Heart right ventricle (tissue), 16 donors: Measurements from ENCODE around the gene PLEKHA8. TPM values are rescaled to one million over a fixed set of nuclear protein-coding genes. Genes with fewer than 3 reads are reported as not detected.
"Not testable (repeated sequence)": the region's sequence is repeated elsewhere in the genome, so short reads cannot be mapped to it uniquely, and the experiment has no call there.

ENCODE experiments used
- ATAC-seq, 8 donors: fragments of 200-7000 bp; cut with Tn5 transposase; one replicate each; pipeline ENCODE4 v1.9.1; 2020; ENCODE audit warnings: mild to moderate bottlenecking in 8 of 8, moderate library complexity in 8 of 8, moderate number of reproducible peaks in 1 of 8
- DNase-seq, 2 donors: peaks; one replicate each; pipeline ENCODE4 v3.0.0-alpha.2; 2020
- H3K27ac ChIP-seq, 10 donors: fragments of 200-600 bp; sonication (generic) in 2 of 10; one replicate each; pipeline versions ENCODE4 v1.5.0 to v1.8.0; 2020 to 2022; ENCODE audit warnings: mild to moderate bottlenecking in 3 of 10
- H3K27me3 ChIP-seq, 7 donors: fragments of 200-600 bp; one replicate each; pipeline ENCODE4 v1.8.0; 2021 to 2022; ENCODE audit warnings: mild to moderate bottlenecking in 2 of 7
- H3K36me3 ChIP-seq, 9 donors: fragments of 200-600 bp; sonication (generic) in 1 of 9; one replicate each; pipeline versions ENCODE4 v1.5.0 to v1.8.0; 2020 to 2022; ENCODE audit warnings: mild to moderate bottlenecking in 2 of 9
- H3K4me1 ChIP-seq, 9 donors: fragments of 200-600 bp; sonication (generic) in 1 of 9; one replicate each; pipeline versions ENCODE4 v1.5.0 to v1.8.0; 2020 to 2022; ENCODE audit warnings: mild to moderate bottlenecking in 4 of 9
- H3K4me3 ChIP-seq, 10 donors: fragments of 200-600 bp; sonication (generic) in 2 of 10; one replicate each; pipeline versions ENCODE4 v1.5.0 to v1.8.0; 2020 to 2022; ENCODE audit warnings: mild to moderate bottlenecking in 7 of 10, moderate library complexity in 2 of 10
- H3K9me3 ChIP-seq, 11 donors: fragments of 200-600 bp in 10 of 11; sonication (generic) in 2 of 11; one replicate each; pipeline versions ENCODE4 v1.5.0 to v1.8.0; 2013 to 2022; ENCODE audit warnings: mild to moderate bottlenecking in 2 of 11, control low read depth in 1 of 11, moderate library complexity in 1 of 11
- WGBS, 2 donors: extraction: QIAGEN DNeasy Blood & Tissue Kit; methylation state at CpG; one replicate each; pipeline ENCODE4 v1.1.7; 2013; ENCODE audit warnings: inconsistent platforms in 1 of 2; 5-methylcytosine and 5-hydroxymethylcytosine counted together
- intact Hi-C, 10 donors: fragments of 100-400 bp; cut with DNase I; formaldehyde crosslinking; loops; one replicate each; pipeline versions ENCODE4 v1.11.1 to v1.14.2; 2022
- polyA plus RNA-seq, 2 donors: library from polyadenylated mRNA; stranded (reverse); fragments of 200-250 nt; gene quantifications; one replicate each; pipeline ENCODE4 v1.2.3, GENCODE V29; 2013
- total RNA-seq, 10 donors: library from RNA; stranded (reverse); fragmentation: NEBNext Ultra II Directional in 3 of 10; extraction: Animal tissue kit (Norgen Biotek cat#: 25700) in 3 of 10; gene quantifications; one replicate each; pipeline versions ENCODE4 v1.2.1 to v1.2.4, GENCODE V29; 2021 to 2023
- TF ChIP-seq, protein P1 (sequence below), 9 donors: fragments of 200-600 bp; sonication (generic) in 2 of 9; IDR thresholded peaks; one replicate each; pipeline versions ENCODE4 v1.5.0 to v1.8.0; 2021 to 2022; ENCODE audit warnings: antibody characterized with exemption in 9 of 9, mild to moderate bottlenecking in 5 of 9, moderate library complexity in 1 of 9
- donor health status: Arrhythmogenic right ventricular cardiomyopathy.
- donor health status: ischemic (EF 13 %, LVEDD 7.1; RV severe dilation, severe dysfunction).
- donor health status: healthy with polysubstance abuse.
- donor health status: DM: no; HTN: yes; CAD: no.
- donor health status: DM: no; HTN: no; CAD: no.
- donor health status: ischemic (EF 25% LVEDD 6.9; RV normal size, moderate dysfunction).
- donor health status: ischemic (EF 25% LVEDD 5.7; RV mildly dilated, moderate dysfunction).
- donor health status: healthy.
- donor health status: DM: yes; HTN: yes; CAD: no.
- donor health status: Ischemic cardiomyopathy.
- donor health status: ischemic (EF 35%, LVEDD 5.7; RV mildly dilated, moderate dysfunction).
- donor health status: nonischemic (EF 11% LVEDD 7.7; RV severe dilation, severe dysfunction).
- donor health status: DM: yes; HTN: yes; CAD: no.
- donor health status: PGD.
- donor health status: ischemic (EF 29% LVEDD 5.4; RV normal size, mild dysfunction).
- donor health status: nonischemic (EF 23%, LVEDD 6.1; RV moderate dilation, normal function).

PLEKHA8 gene
- total and polyA plus RNA-seq, 12 donors, result 1.8 to 6.0 (median 4.0) TPM

DNA sequence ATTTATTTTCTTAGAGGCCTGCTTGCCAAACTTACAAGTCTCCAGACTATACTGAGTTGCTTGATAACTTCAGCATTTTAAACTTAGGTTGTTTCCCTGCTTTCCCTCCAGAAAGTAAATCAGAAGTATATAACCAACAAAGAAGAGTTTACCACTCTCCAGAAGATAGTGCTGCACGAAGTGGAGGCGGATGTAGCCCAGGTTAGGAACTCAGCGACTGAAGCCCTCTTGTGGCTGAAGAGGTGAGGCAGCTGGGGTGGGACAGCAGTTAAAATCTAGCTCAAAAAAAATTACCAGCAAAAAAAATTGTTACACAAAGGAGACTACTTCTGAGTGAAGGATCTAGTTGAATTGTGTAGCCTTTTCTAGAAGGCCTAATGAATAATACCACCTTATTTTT, 33.6 kb downstream of the PLEKHA8 start:
- not testable (repeated sequence) for H3K4me1 ChIP-seq, H3K4me3 ChIP-seq, H3K27me3 ChIP-seq, H3K9me3 ChIP-seq, H3K27ac ChIP-seq, DNase-seq
- H3K36me3 ChIP-seq, result peaks cover 0 to 70% (median 7%) of the 10 kb centered on the region in 9 donors
- ATAC-seq, result peak in 7 of 8 donors; percentile 64 to 86 (median 78)
- intact Hi-C loops, result loop anchor here in 6 of 10 donors (10.0 kb wide), 3 partner anchors 117 to 317 kb away; no protein-coding TSS in a partner anchor
- TF ChIP-seq, protein P1, sequence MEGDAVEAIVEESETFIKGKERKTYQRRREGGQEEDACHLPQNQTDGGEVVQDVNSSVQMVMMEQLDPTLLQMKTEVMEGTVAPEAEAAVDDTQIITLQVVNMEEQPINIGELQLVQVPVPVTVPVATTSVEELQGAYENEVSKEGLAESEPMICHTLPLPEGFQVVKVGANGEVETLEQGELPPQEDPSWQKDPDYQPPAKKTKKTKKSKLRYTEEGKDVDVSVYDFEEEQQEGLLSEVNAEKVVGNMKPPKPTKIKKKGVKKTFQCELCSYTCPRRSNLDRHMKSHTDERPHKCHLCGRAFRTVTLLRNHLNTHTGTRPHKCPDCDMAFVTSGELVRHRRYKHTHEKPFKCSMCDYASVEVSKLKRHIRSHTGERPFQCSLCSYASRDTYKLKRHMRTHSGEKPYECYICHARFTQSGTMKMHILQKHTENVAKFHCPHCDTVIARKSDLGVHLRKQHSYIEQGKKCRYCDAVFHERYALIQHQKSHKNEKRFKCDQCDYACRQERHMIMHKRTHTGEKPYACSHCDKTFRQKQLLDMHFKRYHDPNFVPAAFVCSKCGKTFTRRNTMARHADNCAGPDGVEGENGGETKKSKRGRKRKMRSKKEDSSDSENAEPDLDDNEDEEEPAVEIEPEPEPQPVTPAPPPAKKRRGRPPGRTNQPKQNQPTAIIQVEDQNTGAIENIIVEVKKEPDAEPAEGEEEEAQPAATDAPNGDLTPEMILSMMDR (IDR thresholded peaks at IDR 0.05), result peak; percentile 20 to 65 (median 53)
- WGBS, 2 donors, result 24 to 28% methylated on average over 3 of the region's 3 CpGs

DNA sequence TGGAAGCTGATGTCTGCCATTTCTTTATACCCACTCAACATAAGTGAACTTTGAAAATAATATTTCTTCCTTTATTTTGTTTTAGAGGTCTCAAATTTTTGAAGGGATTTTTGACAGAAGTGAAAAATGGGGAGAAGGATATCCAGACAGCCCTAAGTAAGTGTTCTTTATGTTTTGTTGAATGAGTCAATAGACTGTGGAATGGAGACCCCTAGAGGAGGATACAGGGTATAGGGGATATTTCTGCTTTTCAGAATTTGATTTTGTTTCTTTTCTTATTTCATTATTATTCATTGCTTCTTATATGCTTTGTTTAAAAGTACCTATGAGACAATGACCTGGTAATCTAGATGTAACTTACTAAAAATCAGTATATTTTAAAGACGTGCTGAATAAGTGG, 34.4 kb downstream of the PLEKHA8 start:
- 77 to 81% methylated on average over 1 of the region's 1 CpG for WGBS, 2 donors
- H3K4me3 ChIP-seq, result no peak overlapping the region
- TF ChIP-seq, protein P1 (IDR thresholded peaks at IDR 0.05), result peak; percentile 28 to 70 (median 63)
- intact Hi-C loops, result loop anchor here in 6 of 10 donors (10.0 kb wide), 3 partner anchors 118 to 318 kb away; no protein-coding TSS in a partner anchor
- ATAC-seq (peak in 5 of 8 donors; percentile 63 to 78 (median 73)), DNase-seq (no peak)
- peaks cover 0 to 67% (median 7%) of the 10 kb centered on the region in 9 donors for H3K36me3 ChIP-seq
- H3K9me3 ChIP-seq, result no peaks in the 10 kb centered on the region
- no peaks in the 10 kb centered on the region for H3K27me3 ChIP-seq
- H3K27ac ChIP-seq, result no peak overlapping the region
- peaks cover 0 to 1% (median 0%) of the 10 kb centered on the region in 9 donors for H3K4me1 ChIP-seq

DNA sequence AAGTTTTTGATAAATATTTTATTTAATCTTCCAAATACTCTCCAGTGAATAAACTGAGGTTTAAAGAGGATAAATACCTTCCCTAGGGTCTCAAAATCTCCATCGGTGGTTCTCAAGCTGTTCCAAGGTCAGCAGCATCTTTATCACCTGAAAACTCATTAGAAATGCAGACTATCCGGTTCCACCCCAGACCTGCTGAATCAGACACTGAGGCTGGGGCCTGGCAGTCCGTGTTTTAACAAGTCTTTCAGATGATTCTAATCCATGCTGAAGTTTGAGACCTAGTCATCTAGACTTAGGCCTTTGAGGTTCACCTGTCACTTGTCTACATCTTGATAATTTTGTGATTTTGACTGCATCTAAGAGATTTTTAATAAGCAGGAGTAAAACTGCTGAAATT, 37.5 kb downstream of the PLEKHA8 start:
- Histone ChIP-seq H3K36me3 (peaks cover 0 to 60% (median 7%) of the 10 kb centered on the region in 9 donors), H3K27ac (no peak overlapping the region), H3K27me3 (no peaks in the 10 kb centered on the region), H3K4me3 (no peak overlapping the region), H3K9me3 (no peaks in the 10 kb centered on the region), H3K4me1 (peaks cover 0 to 25% (median 8%) of the 10 kb centered on the region in 9 donors)
- 86 to 90% methylated on average over 3 of the region's 3 CpGs for WGBS, 2 donors
- DNase-seq (no peak), ATAC-seq (no peak)
- intact Hi-C loops, result loop anchor here in 7 of 10 donors (5.0 to 10.0 kb wide), 4 partner anchors 121 to 321 kb away; no protein-coding TSS in a partner anchor
- TF ChIP-seq, protein P1 (IDR thresholded peaks at IDR 0.05), result no peak

DNA sequence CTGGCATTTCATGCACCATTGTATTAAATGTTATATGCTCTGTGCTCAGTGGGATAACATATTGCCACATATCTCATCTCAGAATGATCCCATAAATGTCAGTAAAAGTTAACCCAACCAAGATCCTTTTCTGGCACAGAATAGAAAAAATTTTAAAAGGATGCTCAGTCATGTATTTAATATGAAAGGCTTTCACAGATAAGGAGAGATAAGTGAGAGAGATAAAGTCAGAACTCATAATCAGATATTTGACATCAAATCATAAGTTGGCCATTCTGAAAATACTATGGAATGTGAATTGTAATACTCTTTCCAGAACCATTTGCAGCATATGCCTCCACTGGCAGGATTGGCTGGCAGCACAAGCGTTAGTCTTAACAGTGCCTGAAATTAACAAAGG, 38.5 kb downstream of the PLEKHA8 start:
- Histone ChIP-seq H3K9me3 (no peaks in the 10 kb centered on the region), H3K4me1 (peaks cover 0 to 25% (median 8%) of the 10 kb centered on the region in 9 donors), H3K27me3 (no peaks in the 10 kb centered on the region), H3K27ac (no peak overlapping the region), H3K4me3 (no peak overlapping the region), H3K36me3 (peaks cover 0 to 63% (median 7%) of the 10 kb centered on the region in 9 donors)
- TF ChIP-seq, protein P1 (IDR thresholded peaks at IDR 0.05), result no peak
- no peak for DNase-seq
- no peak for ATAC-seq
- WGBS, 2 donors, result 98 to 100% methylated on average over 1 of the region's 1 CpG
- intact Hi-C loops, result loop anchor here in 7 of 10 donors (5.0 to 10.0 kb wide), 4 partner anchors 122 to 322 kb away; no protein-coding TSS in a partner anchor
